ENCODE data around the gene LHX5. TPM values are rescaled to one million over a fixed set of nuclear protein-coding genes. Genes with fewer than 3 reads are reported as not detected.

LHX5 gene
- total RNA-seq, 2 donors from 2014 or later = 0.18 TPM; not detected in 1

DNA sequence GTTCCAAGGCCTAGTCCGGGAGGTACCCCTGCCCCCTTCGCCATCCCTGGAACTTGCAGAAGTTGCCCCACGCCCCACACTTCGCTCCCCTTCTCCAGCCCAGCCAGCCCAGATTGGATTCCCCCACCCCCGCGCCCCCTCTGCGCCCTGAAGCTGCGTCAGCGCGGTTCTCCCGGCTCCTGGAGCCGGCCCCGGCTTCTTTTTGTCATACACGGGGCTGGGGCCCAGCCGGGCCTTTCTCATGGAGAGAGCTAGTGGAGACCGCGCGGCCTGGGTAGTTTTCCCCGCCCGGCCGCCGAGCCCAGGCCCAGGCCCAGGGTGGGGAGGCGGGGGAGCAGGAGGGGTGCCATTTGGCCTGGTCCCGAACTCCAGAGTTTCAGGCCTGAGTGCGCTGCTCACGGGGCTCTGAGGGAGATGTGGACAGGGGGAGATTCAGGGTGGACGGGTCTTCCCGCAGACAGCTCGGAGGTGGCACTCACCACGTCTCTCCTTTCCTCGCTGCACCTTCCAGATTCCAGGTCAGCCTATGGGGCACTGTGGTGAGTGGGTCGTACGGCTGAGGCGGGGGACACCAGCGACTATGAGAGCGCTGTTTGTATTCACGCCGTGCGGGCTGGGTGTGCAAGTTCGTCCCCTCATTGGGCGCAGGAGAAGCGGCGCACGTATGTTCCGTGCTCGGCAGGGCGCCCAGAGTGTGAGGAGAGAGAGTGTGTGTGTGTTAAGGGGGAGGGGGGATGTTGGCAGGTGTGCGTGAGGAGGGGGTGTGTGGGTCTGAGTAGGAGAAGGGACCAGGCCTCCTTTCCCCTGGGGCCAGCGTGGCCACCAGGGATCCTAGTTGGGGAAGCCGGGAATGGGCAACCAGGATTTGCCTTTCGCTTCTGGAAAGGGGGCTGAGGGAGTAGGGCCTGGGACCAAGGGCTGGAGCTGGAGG lies 785 bp upstream of the LHX5 start:
- peaks cover 27% of the 10 kb centered on the region for H3K4me1 Mint-ChIP-seq
- peaks cover 98% of the 10 kb centered on the region for H3K27me3 Mint-ChIP-seq (ENCODE audit: insufficient read depth)
- Histone ChIP-seq H3K4me1 (ENCODE audit: control insufficient read depth, insufficient read depth, low read length) (peaks cover 14% of the 10 kb centered on the region), H3K4me3 (ENCODE audit: low read length) (no peak overlapping the region), H3K36me3 (ENCODE audit: control insufficient read depth, insufficient read depth, low read length) (no peaks in the 10 kb centered on the region), H3K9ac (ENCODE audit: extremely low read depth, low read length, poor library complexity, severe bottlenecking) (no peak overlapping the region), H3K27ac (ENCODE audit: low read depth, low read length) (no peak overlapping the region), H3K9me3 (ENCODE audit: control insufficient read depth, low read length) (no peaks in the 10 kb centered on the region), H3K27me3 (ENCODE audit: control insufficient read depth, insufficient read depth, low read length, poor library complexity, severe bottlenecking) (peaks cover 98% of the 10 kb centered on the region)
- H3K4me3 Mint-ChIP-seq = peak overlapping the region; percentile 28
- H3K36me3 Mint-ChIP-seq (ENCODE audit: low read depth) = no peaks in the 10 kb centered on the region
- TF ChIP-seq, protein P1, sequence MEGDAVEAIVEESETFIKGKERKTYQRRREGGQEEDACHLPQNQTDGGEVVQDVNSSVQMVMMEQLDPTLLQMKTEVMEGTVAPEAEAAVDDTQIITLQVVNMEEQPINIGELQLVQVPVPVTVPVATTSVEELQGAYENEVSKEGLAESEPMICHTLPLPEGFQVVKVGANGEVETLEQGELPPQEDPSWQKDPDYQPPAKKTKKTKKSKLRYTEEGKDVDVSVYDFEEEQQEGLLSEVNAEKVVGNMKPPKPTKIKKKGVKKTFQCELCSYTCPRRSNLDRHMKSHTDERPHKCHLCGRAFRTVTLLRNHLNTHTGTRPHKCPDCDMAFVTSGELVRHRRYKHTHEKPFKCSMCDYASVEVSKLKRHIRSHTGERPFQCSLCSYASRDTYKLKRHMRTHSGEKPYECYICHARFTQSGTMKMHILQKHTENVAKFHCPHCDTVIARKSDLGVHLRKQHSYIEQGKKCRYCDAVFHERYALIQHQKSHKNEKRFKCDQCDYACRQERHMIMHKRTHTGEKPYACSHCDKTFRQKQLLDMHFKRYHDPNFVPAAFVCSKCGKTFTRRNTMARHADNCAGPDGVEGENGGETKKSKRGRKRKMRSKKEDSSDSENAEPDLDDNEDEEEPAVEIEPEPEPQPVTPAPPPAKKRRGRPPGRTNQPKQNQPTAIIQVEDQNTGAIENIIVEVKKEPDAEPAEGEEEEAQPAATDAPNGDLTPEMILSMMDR (conservative IDR thresholded peaks at IDR 0.05) = no peak
- peak; percentile 84 for DNase-seq
- WGBS, 2 experiments (ENCODE audit: insufficient coverage in 1 of 2, insufficient read length in 1 of 2) = 2 to 3% methylated on average over 12 to 51 of the region's 51 CpGs
- no peaks in the 10 kb centered on the region for H3K9me3 Mint-ChIP-seq
- no peak overlapping the region for H3K27ac Mint-ChIP-seq

DNA sequence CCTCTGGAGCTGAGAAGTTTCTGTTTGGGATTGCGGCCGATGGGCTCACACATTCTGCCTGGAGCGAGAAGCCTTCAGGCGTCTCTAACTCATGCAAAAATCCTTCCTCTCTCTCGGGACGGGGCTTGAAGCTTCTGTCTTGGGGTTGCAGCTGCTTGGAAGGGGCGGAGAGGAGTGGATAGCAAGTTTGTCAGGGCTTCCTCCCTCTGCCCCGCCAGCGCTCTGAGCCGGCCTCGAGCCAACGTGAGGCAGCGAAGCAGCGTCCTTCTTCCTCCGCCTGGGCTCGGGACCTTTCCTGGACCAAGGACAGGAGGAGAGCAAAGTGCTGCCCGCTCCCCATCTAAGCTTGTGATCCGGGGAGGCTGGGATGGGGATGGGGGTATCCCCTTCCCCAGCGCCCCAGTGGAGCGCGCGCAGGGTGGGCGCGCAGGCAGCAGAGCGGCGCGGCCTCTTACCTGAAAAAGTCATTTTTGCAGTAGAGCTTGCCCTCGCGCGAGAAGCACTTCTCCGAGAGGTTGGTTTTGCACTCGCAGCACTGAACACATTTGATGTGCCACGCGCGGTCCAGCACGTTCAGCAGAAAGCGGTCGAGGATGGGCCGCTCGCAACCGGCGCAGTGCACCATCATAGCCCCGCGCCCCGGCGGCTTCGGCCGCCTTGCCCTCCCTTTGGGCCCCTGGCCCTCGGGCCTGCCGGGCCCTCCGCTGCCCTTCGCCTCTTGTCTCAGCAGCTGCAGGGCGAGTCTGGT lies 626 bp downstream of the LHX5 start:
- peak; percentile 81 for DNase-seq
- no peak overlapping the region for H3K27ac Mint-ChIP-seq
- peaks cover 27% of the 10 kb centered on the region for H3K4me1 Mint-ChIP-seq
- H3K27me3 ChIP-seq (ENCODE audit: control insufficient read depth, insufficient read depth, low read length, poor library complexity, severe bottlenecking) = peaks cover 100% of the 10 kb centered on the region
- 1% methylated on average over 28 to 53 of the region's 53 CpGs for WGBS, 2 experiments (ENCODE audit: insufficient coverage in 1 of 2, insufficient read length in 1 of 2)
- no peaks in the 10 kb centered on the region for H3K9me3 Mint-ChIP-seq
- no peak overlapping the region for H3K27ac ChIP-seq (ENCODE audit: low read depth, low read length)
- peaks cover 13% of the 10 kb centered on the region for H3K4me1 ChIP-seq (ENCODE audit: control insufficient read depth, insufficient read depth, low read length)
- no peaks in the 10 kb centered on the region for H3K36me3 ChIP-seq (ENCODE audit: control insufficient read depth, insufficient read depth, low read length)
- no peak overlapping the region for H3K4me3 ChIP-seq (ENCODE audit: low read length)
- H3K36me3 Mint-ChIP-seq (ENCODE audit: low read depth) = no peaks in the 10 kb centered on the region
- no peak overlapping the region for H3K4me3 Mint-ChIP-seq
- TF ChIP-seq, protein P1 (conservative IDR thresholded peaks at IDR 0.05) = no peak
- no peak overlapping the region for H3K9ac ChIP-seq (ENCODE audit: extremely low read depth, low read length, poor library complexity, severe bottlenecking)
- no peaks in the 10 kb centered on the region for H3K9me3 ChIP-seq (ENCODE audit: control insufficient read depth, low read length)
- peaks cover 100% of the 10 kb centered on the region for H3K27me3 Mint-ChIP-seq (ENCODE audit: insufficient read depth)

DNA sequence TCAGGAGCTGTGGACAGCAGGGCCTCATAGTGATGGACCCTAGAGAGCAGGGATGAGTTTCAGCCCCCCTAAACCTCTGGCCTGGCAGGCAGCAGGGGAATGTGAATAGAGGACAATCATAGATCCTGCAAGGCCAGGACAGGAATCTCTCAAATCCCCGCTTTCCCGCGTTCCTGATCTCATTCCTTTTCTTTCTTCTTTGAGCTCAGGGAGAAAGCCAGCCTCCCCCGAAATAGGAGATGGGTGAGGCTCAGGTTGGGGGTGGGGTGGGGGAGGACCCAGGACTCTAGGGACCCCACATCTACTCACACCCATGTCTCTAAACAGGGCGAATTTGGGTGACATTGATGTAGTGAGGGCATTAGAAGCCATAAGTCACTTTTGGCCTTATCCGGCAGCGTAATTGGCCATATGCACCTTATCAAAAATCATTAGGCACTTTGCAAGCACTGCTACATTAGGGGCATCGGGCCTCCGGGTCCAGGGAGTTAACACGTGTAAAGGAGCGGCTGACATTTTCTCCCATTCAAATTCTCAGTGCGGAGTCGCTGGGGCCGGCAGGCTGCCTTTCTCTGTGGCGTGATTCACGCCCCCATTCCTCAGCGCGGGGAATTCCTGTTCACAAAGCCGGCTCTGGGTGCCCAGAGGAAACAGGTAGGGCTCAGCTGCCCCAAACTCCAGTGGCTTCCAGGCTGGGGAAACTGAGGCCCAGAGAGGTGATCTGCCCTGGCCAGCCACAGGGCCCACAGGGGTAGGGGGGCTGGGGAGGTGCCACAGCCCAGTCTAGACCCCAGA lies 1.5 kb downstream of the LHX5 start:
- Histone ChIP-seq H3K27me3 (ENCODE audit: control insufficient read depth, insufficient read depth, low read length, poor library complexity, severe bottlenecking) (peaks cover 100% of the 10 kb centered on the region), H3K27ac (ENCODE audit: low read depth, low read length) (no peak overlapping the region), H3K9ac (ENCODE audit: extremely low read depth, low read length, poor library complexity, severe bottlenecking) (no peak overlapping the region), H3K4me3 (ENCODE audit: low read length) (no peak overlapping the region), H3K9me3 (ENCODE audit: control insufficient read depth, low read length) (no peaks in the 10 kb centered on the region), H3K36me3 (ENCODE audit: control insufficient read depth, insufficient read depth, low read length) (no peaks in the 10 kb centered on the region), H3K4me1 (ENCODE audit: control insufficient read depth, insufficient read depth, low read length) (peaks cover 6% of the 10 kb centered on the region)
- no peak overlapping the region for H3K4me3 Mint-ChIP-seq
- no peak overlapping the region for H3K27ac Mint-ChIP-seq
- peak; percentile 68 for DNase-seq
- peaks cover 98% of the 10 kb centered on the region for H3K27me3 Mint-ChIP-seq (ENCODE audit: insufficient read depth)
- 5 to 12% methylated on average over 9 to 18 of the region's 19 CpGs for WGBS, 2 experiments (ENCODE audit: insufficient coverage in 1 of 2, insufficient read length in 1 of 2)
- H3K36me3 Mint-ChIP-seq (ENCODE audit: low read depth) = no peaks in the 10 kb centered on the region
- TF ChIP-seq, protein P1 (conservative IDR thresholded peaks at IDR 0.05) = no peak
- H3K9me3 Mint-ChIP-seq = no peaks in the 10 kb centered on the region
- peaks cover 22% of the 10 kb centered on the region for H3K4me1 Mint-ChIP-seq

Data from endodermal cell (in vitro differentiated cells).